Endothelial cell of umbilical vein (primary cell): Measurements from ENCODE around the gene ZNF555. TPM values are rescaled to one million over a fixed set of nuclear protein-coding genes. Genes with fewer than 3 reads are reported as not detected.

Experiments used
- BruUV-seq: library from RNA; stranded (reverse); fragments of 400-500 nt; replicated peaks from 2 replicates; lab custom pipeline; 2021; lab: Mats Ljungman, UMichigan
- CTCF ChIA-PET: fragments of 300-600, 350-600 bp; sonication (Branson Sonifier 250); formaldehyde crosslinking; loops from one replicate; lab custom pipeline; 2021; ENCODE audit warnings: antibody characterized with exemption, inconsistent platforms; lab: Charles Lee
- POLR2A ChIA-PET: fragments of 300-600, 350-600 bp; sonication (Branson Sonifier 250); formaldehyde crosslinking; loops from one replicate; lab custom pipeline; 2021; ENCODE audit warnings: antibody characterized with exemption, inconsistent platforms; lab: Charles Lee
- DNase-seq: peaks from one replicate; pipeline ENCODE4 v3.0.0-alpha.2; 2011; ENCODE audit warnings: low read depth, low spot score
- FAIRE-seq: peaks from 2 replicates; lab custom pipeline; 2011; peaks lifted over from hg19 to GRCh38; lab: Jason Lieb, UNC
- H2AFZ ChIP-seq: 2 replicates; pipeline ENCODE4 v1.6.0; 2012; ENCODE audit warnings: low read depth, low read length, control low read depth, inconsistent platforms
- H3K27ac ChIP-seq: 2 replicates; pipeline ENCODE4 v1.5.1; 2011; ENCODE audit warnings: low read depth, mild to moderate bottlenecking, control low read depth, low read length, moderate library complexity; ENCODE audit not compliant: insufficient read depth
- H3K27me3 ChIP-seq, 2 experiments: 2 replicates each; pipeline versions ENCODE4 v1.6.0 to v1.6.1; 2011; ENCODE audit warnings: low read length in 2 of 2, mixed read lengths in 1 of 2; ENCODE audit not compliant: control insufficient read depth in 2 of 2, insufficient read depth in 2 of 2
- H3K36me3 ChIP-seq, 2 experiments: 2 replicates in 1 of 2; 3 replicates in 1 of 2; pipeline ENCODE4 v1.5.1; 2011; ENCODE audit warnings: low read length in 2 of 2, mild to moderate bottlenecking in 1 of 2, moderate library complexity in 1 of 2; ENCODE audit not compliant: control insufficient read depth in 2 of 2, insufficient read depth in 2 of 2; ENCODE audit errors: extremely low read depth in 1 of 2
- H3K4me1 ChIP-seq: 3 replicates; pipeline ENCODE4 v1.5.1; 2011; ENCODE audit warnings: mild to moderate bottlenecking, low read length; ENCODE audit not compliant: control insufficient read depth, insufficient read depth; ENCODE audit errors: extremely low read depth
- H3K4me2 ChIP-seq: 2 replicates; pipeline ENCODE4 v1.6.1; 2011; ENCODE audit warnings: low read length, control low read depth, mixed read lengths; ENCODE audit not compliant: insufficient read depth
- H3K4me3 ChIP-seq, 3 experiments: fragments of 200-600 bp in 1 of 3; sonication (generic), shearing (Covaris generic) in 1 of 3; replicated peaks in 1 of 3; 2 replicates each; pipeline ENCODE4 v1.5.1; 2011 to 2016; ENCODE audit warnings: control low read depth in 3 of 3, low read length in 3 of 3, mild to moderate bottlenecking in 2 of 3, inconsistent platforms in 1 of 3, low read depth in 1 of 3, moderate library complexity in 1 of 3; ENCODE audit not compliant: insufficient read depth in 1 of 3
- H3K79me2 ChIP-seq: 2 replicates; pipeline ENCODE4 v1.6.0; 2012; ENCODE audit warnings: low read length, inconsistent platforms; ENCODE audit not compliant: control insufficient read depth, insufficient read depth
- H3K9ac ChIP-seq: replicated peaks from 2 replicates; pipeline ENCODE3; 2011; ENCODE audit warnings: low read length, control low read depth; ENCODE audit not compliant: insufficient read depth; ENCODE audit errors: extremely low read depth
- H3K9me1 ChIP-seq: replicated peaks from 3 replicates; pipeline ENCODE4 v1.6.0; 2011; ENCODE audit warnings: mild to moderate bottlenecking, low read length; ENCODE audit not compliant: control insufficient read depth, insufficient read depth; ENCODE audit errors: extremely low read depth
- H3K9me3 ChIP-seq: replicated peaks from 2 replicates; pipeline ENCODE4 v1.5.1; 2012; ENCODE audit warnings: low read length, inconsistent platforms; ENCODE audit not compliant: control insufficient read depth, insufficient read depth
- H4K20me1 ChIP-seq: replicated peaks from 2 replicates; pipeline ENCODE3; 2011; ENCODE audit warnings: mild to moderate bottlenecking, low read length; ENCODE audit not compliant: control insufficient read depth, insufficient read depth; ENCODE audit errors: extremely low read depth
- CTCF ChIP-seq, 2 donors: IDR thresholded peaks; 1 replicate in 1 of 2; 2 replicates in 1 of 2; pipeline ENCODE4 v1.5.1; 2011; ENCODE audit warnings: low read length in 2 of 2, mild to moderate bottlenecking in 2 of 2, moderate library complexity in 2 of 2, control low read depth in 1 of 2, inconsistent platforms in 1 of 2, low read depth in 1 of 2; ENCODE audit not compliant: insufficient read depth in 1 of 2; ENCODE audit errors: extremely low read depth in 1 of 2
- EZH2 ChIP-seq: IDR thresholded peaks from 2 replicates; pipeline ENCODE4 v1.6.1; 2012; ENCODE audit warnings: borderline replicate concordance, low read depth, mild to moderate bottlenecking, moderate library complexity, low read length, inconsistent platforms; ENCODE audit not compliant: severe bottlenecking
- FOS ChIP-seq: IDR thresholded peaks from 2 replicates; pipeline ENCODE4 v1.6.1; 2011; ENCODE audit warnings: mild to moderate bottlenecking, low read length, moderate library complexity, borderline replicate concordance; ENCODE audit not compliant: insufficient read depth
- GATA2 ChIP-seq: IDR thresholded peaks from 2 replicates; pipeline ENCODE4 v1.7.0; 2011; ENCODE audit warnings: low read depth, mild to moderate bottlenecking, moderate library complexity, mixed read lengths, low read length; ENCODE audit not compliant: insufficient read length, insufficient read depth
- JUN ChIP-seq: IDR thresholded peaks from 2 replicates; pipeline ENCODE4 v1.6.1; 2011; ENCODE audit warnings: borderline replicate concordance, low read depth; ENCODE audit not compliant: insufficient read length, insufficient read depth
- MYC ChIP-seq: IDR thresholded peaks from one replicate; pipeline ENCODE4 v1.6.1; 2011; ENCODE audit warnings: mild to moderate bottlenecking, low read depth, low read length
- POLR2A ChIP-seq: IDR thresholded peaks from 2 replicates; pipeline ENCODE4 v1.6.1; 2012; ENCODE audit warnings: low read depth, mild to moderate bottlenecking, control low read depth, low read length
- POLR2AphosphoS5 ChIP-seq: IDR thresholded peaks from 2 replicates; pipeline ENCODE4 v1.6.1; 2012; ENCODE audit warnings: low read depth, mild to moderate bottlenecking, control low read depth, low read length, moderate library complexity; ENCODE audit not compliant: insufficient read depth
- dilution Hi-C: fragments of 300-500 bp; cut with MboI; formaldehyde crosslinking; loops from one replicate; pipeline ENCODE4 v1.15.0; 2019; ENCODE audit warnings: low sequenced_read_pairs; ENCODE audit not compliant: extremely low pct_ligation_motif_present
- intact Hi-C: fragments of 100-400 bp; cut with micrococcal nuclease; formaldehyde crosslinking; loops from one replicate; pipeline ENCODE4 v1.10.0; 2022
- polyA plus RNA-seq, 4 experiments: library from polyadenylated mRNA; depleted of rRNA in 3 of 4; stranded (reverse) in 3 of 4; unstranded in 1 of 4; fragments of >200 nt; gene quantifications; 2 replicates each; pipeline versions ENCODE4 v1.2.1 to v1.2.3, GENCODE V29; 2011 to 2012; ENCODE audit warnings: missing spikeins in 1 of 4
- total RNA-seq: library from RNA; stranded (reverse); gene quantifications from 2 replicates; pipeline ENCODE4 v1.2.3, GENCODE V29; 2021
- TF ChIP-seq, protein P1 (sequence below): IDR thresholded peaks from 2 replicates; pipeline ENCODE4 v1.6.1; 2011; ENCODE audit not compliant: insufficient read depth, insufficient read length

Gene ZNF555
- total and polyA plus RNA-seq, 2 donors (not counting 3 experiments of a cell fraction or from before 2014, with no cell fraction given) = 1.6 to 5.4 TPM

- Histone ChIP-seq H3K9me3 (no peaks in the 10 kb centered on the region), H3K4me3 (no peak overlapping the region), H3K9ac (no peak overlapping the region), H3K27ac (no peak overlapping the region), H3K9me1 (no peaks in the 10 kb centered on the region), H3K4me2 (no peak overlapping the region), H2AFZ (no peak overlapping the region), H3K36me3 (peaks cover 0 to 3% of the 10 kb centered on the region in 2 experiments), H4K20me1 (no peaks in the 10 kb centered on the region), H3K79me2 (no peaks in the 10 kb centered on the region), H3K4me1 (peaks cover 3% of the 10 kb centered on the region), H3K27me3 (no peaks in the 10 kb centered on the region)
- ChIA-PET POLR2A (no interaction called here), CTCF (interaction anchor here (1.1 kb wide), 1 partner anchor 18 kb away, joined by 3 read pairs; the partner anchor contains the start of gene ZNF555)
- dilution Hi-C loops (no loop called here), intact Hi-C loops (no loop called here)
- TF ChIP-seq GATA2 = no peak
- TF ChIP-seq MYC = no peak
- TF ChIP-seq FOS = no peak
- TF ChIP-seq POLR2AphosphoS5 = no peak
- no peak for TF ChIP-seq POLR2A
- no peak for TF ChIP-seq CTCF (IDR thresholded peaks at IDR 0.05; ENCODE audit: extremely low read depth in 1 of 2, insufficient read depth in 1 of 2, low read depth in 1 of 2, low read length in 2 of 2)
- no peak for TF ChIP-seq EZH2
- no peak for TF ChIP-seq JUN
- TF ChIP-seq, protein P1, sequence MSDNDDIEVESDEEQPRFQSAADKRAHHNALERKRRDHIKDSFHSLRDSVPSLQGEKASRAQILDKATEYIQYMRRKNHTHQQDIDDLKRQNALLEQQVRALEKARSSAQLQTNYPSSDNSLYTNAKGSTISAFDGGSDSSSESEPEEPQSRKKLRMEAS = no peak
- FAIRE-seq = no peak
- BruUV-seq = no TSS peak
- no peak for DNase-seq
These were observed 18.4 kb upstream of the ZNF555 start for GRCh38 chr19:2822846-2823245.
